Medulla oblongata (tissue), 1 donor: ENCODE results near the gene NRTN.
"Not testable (repeated sequence)": the region's sequence is repeated elsewhere in the genome, so short reads cannot be mapped to it uniquely, and the experiment has no call there.

ENCODE experiments used
- DNase-seq: peaks from one replicate; pipeline ENCODE4 v3.0.0-alpha.2; 2015; ENCODE audit errors: extremely low spot score

The NRTN gene

GRCh38 chr19:5867201-5868136, 62.6 kb downstream of the NRTN start:
- no peak for DNase-seq

- DNase-seq, result no peak
These were observed 66.1 kb downstream of the NRTN start for GRCh38 chr19:5870986-5871394.

- no peak for DNase-seq
These were observed 68.8 kb downstream of the NRTN start for GRCh38 chr19:5873617-5874199.

- DNase-seq, result not testable (repeated sequence)
These were observed 69.6 kb downstream of the NRTN start for GRCh38 chr19:5874496-5874895.

- DNase-seq, result no peak
These were observed 72.6 kb downstream of the NRTN start for GRCh38 chr19:5877427-5877826.

- DNase-seq, result no peak
These were observed 73.0 kb downstream of the NRTN start for GRCh38 chr19:5877882-5878281.
